Measurements from ENCODE around the gene CSTPP1.

CSTPP1 gene

DNA sequence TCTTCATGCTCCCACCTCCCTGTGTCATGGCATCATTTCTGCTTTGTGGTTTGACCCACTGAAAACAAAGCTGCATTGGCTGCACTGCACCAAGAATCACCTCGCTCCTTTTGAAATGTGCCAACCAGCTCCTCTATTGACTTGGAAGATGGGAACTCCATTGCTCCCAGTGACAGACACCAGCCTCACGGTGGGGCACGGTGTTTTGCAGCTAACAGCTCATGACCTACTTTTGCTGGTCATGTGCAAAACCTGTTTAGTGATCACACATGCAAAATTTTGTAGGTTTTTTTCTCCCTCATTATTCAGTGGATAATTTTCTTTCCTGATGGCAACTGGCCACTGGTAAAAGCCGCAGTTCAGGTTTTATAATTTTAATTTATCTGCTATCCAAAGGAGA is 203.3 kb downstream of the CSTPP1 start:
- TF ChIP-seq, protein P1, sequence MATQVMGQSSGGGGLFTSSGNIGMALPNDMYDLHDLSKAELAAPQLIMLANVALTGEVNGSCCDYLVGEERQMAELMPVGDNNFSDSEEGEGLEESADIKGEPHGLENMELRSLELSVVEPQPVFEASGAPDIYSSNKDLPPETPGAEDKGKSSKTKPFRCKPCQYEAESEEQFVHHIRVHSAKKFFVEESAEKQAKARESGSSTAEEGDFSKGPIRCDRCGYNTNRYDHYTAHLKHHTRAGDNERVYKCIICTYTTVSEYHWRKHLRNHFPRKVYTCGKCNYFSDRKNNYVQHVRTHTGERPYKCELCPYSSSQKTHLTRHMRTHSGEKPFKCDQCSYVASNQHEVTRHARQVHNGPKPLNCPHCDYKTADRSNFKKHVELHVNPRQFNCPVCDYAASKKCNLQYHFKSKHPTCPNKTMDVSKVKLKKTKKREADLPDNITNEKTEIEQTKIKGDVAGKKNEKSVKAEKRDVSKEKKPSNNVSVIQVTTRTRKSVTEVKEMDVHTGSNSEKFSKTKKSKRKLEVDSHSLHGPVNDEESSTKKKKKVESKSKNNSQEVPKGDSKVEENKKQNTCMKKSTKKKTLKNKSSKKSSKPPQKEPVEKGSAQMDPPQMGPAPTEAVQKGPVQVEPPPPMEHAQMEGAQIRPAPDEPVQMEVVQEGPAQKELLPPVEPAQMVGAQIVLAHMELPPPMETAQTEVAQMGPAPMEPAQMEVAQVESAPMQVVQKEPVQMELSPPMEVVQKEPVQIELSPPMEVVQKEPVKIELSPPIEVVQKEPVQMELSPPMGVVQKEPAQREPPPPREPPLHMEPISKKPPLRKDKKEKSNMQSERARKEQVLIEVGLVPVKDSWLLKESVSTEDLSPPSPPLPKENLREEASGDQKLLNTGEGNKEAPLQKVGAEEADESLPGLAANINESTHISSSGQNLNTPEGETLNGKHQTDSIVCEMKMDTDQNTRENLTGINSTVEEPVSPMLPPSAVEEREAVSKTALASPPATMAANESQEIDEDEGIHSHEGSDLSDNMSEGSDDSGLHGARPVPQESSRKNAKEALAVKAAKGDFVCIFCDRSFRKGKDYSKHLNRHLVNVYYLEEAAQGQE (IDR thresholded peaks at IDR 0.05; ENCODE audit: insufficient read depth in 1 of 2, low read depth in 2 of 2, low read length in 2 of 2), result no peak

DNA sequence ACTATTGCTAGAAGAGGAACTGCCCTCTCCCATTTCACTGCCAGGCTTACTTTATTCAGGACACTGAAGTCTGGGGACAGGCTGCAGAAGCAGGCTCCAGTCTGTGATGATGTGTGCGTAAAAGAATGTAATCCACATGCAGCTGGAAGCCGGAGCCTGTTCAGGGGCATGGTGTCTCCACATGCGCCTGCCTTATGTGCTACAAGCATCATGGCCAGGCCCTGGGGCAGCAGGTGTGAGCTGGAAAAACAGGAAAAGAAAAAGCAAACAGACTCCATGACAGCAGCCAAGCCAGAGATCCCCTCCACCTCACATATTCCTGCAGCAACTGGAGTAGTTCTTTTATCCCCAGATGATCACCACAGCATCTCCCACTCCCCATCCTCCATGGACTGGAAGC is 206.8 kb downstream of the CSTPP1 start:
- TF ChIP-seq, protein P1 (IDR thresholded peaks at IDR 0.05; ENCODE audit: insufficient read depth in 1 of 2, low read depth in 2 of 2, low read length in 2 of 2), result no peak
- TF ChIP-seq FOXP2 (optimal IDR thresholded peaks at IDR 0.05; ENCODE audit: borderline replicate concordance, extremely low read depth, extremely low read length, insufficient read depth), result no peak

DNA sequence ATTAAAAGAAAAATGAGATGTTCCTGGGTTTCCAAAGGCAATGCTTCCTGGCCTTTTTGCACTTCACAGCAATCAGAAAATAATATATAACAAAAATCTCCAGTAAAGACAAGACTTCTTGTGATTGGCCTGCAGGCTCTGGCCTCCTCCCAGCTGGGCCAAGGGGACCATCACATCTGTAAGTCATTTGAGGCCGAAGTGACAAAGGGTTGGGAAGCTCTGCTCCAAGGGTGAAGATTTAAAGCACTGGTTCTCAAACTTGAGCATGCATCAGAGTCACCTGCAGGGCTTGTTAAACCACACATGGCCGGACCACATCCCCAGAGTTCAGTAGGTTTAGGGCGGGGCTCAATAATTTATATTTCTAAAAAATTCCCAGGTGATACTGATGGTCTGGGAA is 208.0 kb downstream of the CSTPP1 start:
- TF ChIP-seq FOXP2 (optimal IDR thresholded peaks at IDR 0.05; ENCODE audit: borderline replicate concordance, extremely low read depth, extremely low read length, insufficient read depth) (no peak), POLR2AphosphoS5 (IDR thresholded peaks at IDR 0.05; ENCODE audit: low read depth, low read length) (no peak), SIN3A (IDR thresholded peaks at IDR 0.05; ENCODE audit: borderline replicate concordance, insufficient read depth, low read length) (no peak), TAF1 (IDR thresholded peaks at IDR 0.05; ENCODE audit: borderline replicate concordance, insufficient read depth, low read length) (no peak)
- TF ChIP-seq, protein P1 (IDR thresholded peaks at IDR 0.05; ENCODE audit: insufficient read depth in 1 of 2, low read depth in 2 of 2, low read length in 2 of 2), result no peak

DNA sequence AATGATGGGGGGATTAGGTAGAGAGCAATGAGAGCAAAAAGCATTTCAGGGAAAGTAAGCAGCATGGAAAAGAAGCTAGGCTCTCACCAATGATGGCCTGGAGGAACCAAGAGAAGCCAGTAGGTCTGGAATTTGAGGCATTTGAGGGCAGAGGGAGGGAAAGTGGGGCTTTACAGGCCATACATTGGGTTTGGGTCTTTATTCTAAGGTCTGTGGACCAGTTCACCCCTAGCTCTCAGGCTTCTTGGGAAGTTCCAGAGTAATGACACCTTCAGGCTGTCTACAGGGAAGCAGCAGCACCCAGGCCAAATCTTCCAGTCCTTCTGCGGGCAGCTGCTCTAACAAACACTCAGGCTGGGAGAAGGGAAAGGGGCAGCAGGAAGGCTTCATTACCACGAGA is 210.7 kb downstream of the CSTPP1 start:
- TF ChIP-seq TAF1 (IDR thresholded peaks at IDR 0.05; ENCODE audit: borderline replicate concordance, insufficient read depth, low read length) (no peak), POLR2AphosphoS5 (IDR thresholded peaks at IDR 0.05; ENCODE audit: low read depth, low read length) (no peak), FOXP2 (optimal IDR thresholded peaks at IDR 0.05; ENCODE audit: borderline replicate concordance, extremely low read depth, extremely low read length, insufficient read depth) (no peak), SIN3A (IDR thresholded peaks at IDR 0.05; ENCODE audit: borderline replicate concordance, insufficient read depth, low read length) (no peak)
- TF ChIP-seq, protein P1 (IDR thresholded peaks at IDR 0.05; ENCODE audit: insufficient read depth in 1 of 2, low read depth in 2 of 2, low read length in 2 of 2), result no peak

DNA sequence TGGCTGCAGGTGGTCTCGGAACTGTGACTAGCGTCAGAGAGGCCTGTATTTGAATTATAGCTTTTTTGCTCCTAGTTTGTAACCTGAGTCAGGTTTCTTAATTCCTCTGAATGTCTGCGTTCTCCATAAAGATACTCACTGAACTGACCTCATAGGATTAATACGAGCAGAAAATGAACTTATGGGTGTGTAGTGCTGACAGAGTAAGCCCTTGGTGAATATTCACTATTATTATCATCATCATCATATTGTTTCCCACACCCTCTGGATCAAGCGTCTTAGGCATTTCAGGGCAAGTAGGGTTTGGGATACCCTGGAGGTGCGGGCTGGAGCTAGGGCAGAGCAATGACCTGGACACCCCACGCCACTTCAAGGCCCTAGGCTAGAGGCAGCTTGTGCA is 211.1 kb downstream of the CSTPP1 start:
- TF ChIP-seq POLR2AphosphoS5 (IDR thresholded peaks at IDR 0.05; ENCODE audit: low read depth, low read length) (no peak), FOXP2 (optimal IDR thresholded peaks at IDR 0.05; ENCODE audit: borderline replicate concordance, extremely low read depth, extremely low read length, insufficient read depth) (no peak), TAF1 (IDR thresholded peaks at IDR 0.05; ENCODE audit: borderline replicate concordance, insufficient read depth, low read length) (no peak), SIN3A (IDR thresholded peaks at IDR 0.05; ENCODE audit: borderline replicate concordance, insufficient read depth, low read length) (no peak)
- TF ChIP-seq, protein P1 (IDR thresholded peaks at IDR 0.05; ENCODE audit: insufficient read depth in 1 of 2, low read depth in 2 of 2, low read length in 2 of 2), result no peak

All from PFSK-1 (cell line).